HG03103 (cell line): ENCODE results near the gene SGO2.
A peak's percentile ranks its signal among the peaks of the same experiment; 100 is the strongest.

Experiments
- ATAC-seq: cut with Tn5 transposase; IDR thresholded peaks from one replicate; pipeline ENCODE4 v1.9.1; 2021; ENCODE audit warnings: low read depth; ENCODE audit not compliant: unreplicated experiment

SGO2 gene, protein sequence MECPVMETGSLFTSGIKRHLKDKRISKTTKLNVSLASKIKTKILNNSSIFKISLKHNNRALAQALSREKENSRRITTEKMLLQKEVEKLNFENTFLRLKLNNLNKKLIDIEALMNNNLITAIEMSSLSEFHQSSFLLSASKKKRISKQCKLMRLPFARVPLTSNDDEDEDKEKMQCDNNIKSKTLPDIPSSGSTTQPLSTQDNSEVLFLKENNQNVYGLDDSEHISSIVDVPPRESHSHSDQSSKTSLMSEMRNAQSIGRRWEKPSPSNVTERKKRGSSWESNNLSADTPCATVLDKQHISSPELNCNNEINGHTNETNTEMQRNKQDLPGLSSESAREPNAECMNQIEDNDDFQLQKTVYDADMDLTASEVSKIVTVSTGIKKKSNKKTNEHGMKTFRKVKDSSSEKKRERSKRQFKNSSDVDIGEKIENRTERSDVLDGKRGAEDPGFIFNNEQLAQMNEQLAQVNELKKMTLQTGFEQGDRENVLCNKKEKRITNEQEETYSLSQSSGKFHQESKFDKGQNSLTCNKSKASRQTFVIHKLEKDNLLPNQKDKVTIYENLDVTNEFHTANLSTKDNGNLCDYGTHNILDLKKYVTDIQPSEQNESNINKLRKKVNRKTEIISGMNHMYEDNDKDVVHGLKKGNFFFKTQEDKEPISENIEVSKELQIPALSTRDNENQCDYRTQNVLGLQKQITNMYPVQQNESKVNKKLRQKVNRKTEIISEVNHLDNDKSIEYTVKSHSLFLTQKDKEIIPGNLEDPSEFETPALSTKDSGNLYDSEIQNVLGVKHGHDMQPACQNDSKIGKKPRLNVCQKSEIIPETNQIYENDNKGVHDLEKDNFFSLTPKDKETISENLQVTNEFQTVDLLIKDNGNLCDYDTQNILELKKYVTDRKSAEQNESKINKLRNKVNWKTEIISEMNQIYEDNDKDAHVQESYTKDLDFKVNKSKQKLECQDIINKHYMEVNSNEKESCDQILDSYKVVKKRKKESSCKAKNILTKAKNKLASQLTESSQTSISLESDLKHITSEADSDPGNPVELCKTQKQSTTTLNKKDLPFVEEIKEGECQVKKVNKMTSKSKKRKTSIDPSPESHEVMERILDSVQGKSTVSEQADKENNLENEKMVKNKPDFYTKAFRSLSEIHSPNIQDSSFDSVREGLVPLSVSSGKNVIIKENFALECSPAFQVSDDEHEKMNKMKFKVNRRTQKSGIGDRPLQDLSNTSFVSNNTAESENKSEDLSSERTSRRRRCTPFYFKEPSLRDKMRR

DNA sequence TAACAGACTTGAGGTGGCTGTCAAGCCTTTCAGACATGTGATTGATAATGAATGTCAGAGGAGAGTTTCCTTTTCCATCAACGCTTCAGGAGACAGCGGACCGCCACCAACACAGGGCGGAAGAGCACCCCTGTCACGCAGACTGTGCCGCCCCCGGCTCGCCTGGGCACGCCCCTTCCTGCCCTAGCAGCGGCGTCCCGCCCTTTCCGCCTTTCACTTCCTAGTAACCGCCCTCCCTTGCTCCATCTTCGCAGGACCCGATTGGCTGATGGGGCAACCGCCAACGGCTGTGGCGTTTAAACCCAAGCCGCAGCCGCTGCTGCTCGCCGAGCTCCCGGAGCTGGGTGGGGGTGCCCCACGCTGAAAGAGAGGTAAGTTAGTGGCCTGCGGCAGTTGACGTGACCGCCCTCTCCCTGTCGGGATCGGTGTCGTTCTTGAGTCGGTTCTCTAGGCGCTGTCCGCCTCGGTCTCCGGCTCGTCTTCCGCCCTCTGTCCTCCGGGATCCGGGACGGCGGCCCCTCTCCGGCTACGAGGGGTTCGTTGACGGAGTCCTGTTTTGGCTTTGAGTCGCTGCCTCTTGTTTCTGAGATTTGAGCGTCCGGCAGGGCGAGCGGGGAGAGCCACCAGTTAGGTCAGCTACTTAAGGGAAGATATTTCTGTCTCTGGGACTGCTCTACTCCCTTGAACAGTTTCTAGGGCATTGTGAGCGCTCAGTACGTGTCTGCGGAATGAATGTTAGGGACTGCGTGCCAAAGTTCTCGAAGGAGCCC lies at the start of gene SGO2:
SGO2 (plus strand) TSS at position 326 of the 770 bp plus-strand sequence. CDS start 6,769 bp downstream, outside the sequence.
- ATAC-seq, result peak; percentile 100

- no peak for ATAC-seq
Observed at GRCh38 chr2:200476836-200477235, 49.2 kb upstream of the SGO2 start.

DNA sequence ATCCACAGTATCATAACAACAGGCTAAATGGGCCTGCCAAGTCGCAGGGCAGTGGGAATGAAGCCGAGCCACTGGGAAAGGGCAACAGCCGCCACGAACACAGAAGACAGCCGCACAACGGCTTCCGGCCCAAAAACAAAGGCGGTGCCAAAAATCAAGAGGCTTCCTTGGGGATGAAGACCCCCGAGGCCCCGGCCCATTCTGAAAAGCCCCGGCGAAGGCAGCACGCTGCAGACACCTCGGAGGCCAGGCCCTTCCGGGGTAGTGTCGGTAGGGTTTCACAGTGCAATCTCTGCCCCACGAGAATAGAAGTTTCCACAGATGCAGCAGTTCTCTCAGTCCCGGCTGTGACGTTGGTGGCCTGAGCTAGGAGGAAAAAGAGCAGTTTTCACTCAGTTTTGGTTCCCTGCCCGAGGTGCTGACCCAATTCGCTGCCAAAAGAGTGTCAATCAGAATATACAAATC lies 48.3 kb upstream of the SGO2 start:
- no peak for ATAC-seq

DNA sequence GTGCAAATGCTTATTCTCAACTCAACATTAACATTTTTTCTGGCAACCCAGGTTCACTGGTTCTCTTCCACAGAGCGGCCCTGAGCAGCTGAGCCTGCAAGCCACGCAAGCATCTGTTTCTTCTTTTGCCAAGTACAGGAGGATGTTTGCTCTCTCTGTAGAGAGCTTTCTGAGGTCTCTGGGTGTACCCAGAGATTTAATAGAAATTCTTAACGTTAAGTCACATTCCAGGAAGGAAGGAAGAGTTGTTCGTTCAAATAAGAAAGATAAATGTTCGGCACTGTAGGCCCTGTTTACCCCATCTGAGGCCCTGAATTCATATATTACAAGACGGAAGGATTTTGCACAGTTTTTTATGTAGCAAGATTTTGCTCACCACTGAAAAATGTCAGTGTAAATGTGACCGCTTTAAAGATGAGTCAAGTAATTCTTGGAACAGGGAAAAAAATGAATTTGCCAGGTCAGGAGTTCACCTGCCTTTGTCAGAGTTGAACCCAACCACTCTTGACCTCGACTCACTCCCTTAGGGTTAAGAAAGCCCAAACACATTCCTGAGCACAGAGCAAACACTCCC lies 46.2 kb upstream of the SGO2 start:
- no peak for ATAC-seq

- no peak for ATAC-seq
Observed at GRCh38 chr2:200482194-200482593, 43.8 kb upstream of the SGO2 start.

GRCh38 chr2:200483729-200484198 lies 42.2 kb upstream of the SGO2 start:
- peak; percentile 42 for ATAC-seq

- no peak for ATAC-seq
Observed at GRCh38 chr2:200484934-200485333, 41.1 kb upstream of the SGO2 start.

DNA sequence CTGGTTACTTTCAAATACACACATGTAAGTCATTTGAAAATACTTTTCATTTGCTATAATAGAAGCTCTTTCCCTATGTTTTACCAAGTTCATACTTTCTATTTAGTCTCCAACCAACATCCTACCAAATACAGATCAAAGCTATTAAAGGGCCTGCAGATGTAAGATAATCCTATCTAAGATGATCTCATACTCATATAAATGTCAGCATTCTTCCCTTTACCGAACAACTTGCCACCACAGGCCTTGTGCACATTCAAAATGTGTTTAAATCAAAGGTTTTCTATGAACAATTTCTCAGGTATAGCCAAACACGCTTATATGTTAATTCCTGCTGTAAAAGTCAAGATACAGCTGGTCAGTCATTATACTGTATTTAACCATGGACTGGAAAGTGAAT lies 39.5 kb upstream of the SGO2 start:
- ATAC-seq, result no peak

DNA sequence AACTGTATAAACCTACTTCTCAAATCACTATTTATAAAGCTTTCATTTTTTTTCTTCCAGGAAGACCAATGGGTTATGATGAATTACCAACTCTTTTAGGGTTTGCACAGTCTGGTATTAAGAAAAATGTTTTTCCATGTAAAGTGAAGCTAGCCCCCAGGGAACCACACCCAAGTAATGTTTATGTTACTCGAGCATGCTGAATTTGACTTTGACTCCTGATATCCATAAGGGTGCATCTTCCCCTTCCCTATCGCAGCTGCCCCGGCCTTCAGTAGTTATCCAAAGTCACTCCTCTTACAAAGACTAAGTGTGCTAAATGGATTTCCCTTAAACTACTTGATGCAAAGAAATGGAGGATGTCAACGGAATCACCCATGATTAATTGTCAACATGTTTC lies 37.8 kb upstream of the SGO2 start:
- ATAC-seq, result no peak

- ATAC-seq, result no peak
Observed at GRCh38 chr2:200490001-200490400, 36.0 kb upstream of the SGO2 start.

GRCh38 chr2:200492656-200493055 lies 33.4 kb upstream of the SGO2 start:
- no peak for ATAC-seq

DNA sequence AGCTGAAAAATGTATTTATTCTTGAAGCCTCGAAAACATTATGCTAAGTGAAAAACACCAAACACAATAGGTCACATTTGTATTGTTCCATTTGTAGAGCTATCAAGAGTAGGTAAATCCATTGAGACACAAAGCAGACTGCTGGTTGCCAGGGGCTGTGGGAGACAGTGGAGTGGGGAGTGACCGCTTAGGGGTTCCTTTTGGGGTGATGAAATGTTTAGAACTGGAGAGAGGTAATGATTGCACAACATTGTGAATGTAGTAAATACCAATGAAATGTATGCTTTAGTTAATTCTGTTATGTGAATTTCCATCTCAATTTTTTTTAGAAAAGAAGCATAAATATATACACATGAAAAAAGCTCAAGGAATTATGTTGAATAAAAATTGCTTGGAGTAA lies 32.0 kb upstream of the SGO2 start:
- no peak for ATAC-seq

DNA sequence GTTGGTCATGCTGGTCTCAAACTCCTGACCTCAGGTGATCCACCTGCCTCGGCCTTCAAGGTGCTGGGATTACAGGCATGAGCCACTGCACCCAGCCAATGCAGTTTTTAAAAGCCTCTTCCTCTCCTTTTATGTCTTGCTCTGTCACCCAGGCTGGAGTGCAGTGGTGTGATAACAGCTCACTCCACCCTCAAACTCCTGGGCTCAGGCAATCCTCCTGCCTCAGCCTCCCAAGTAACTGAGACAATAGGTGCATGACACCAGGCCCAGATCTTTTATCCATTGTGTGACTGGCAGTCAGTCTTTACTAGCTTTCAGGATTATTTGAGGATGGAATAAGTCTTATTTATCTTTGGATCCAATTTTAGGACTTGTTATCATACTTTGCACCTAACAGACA lies 29.3 kb upstream of the SGO2 start:
- ATAC-seq, result no peak

DNA sequence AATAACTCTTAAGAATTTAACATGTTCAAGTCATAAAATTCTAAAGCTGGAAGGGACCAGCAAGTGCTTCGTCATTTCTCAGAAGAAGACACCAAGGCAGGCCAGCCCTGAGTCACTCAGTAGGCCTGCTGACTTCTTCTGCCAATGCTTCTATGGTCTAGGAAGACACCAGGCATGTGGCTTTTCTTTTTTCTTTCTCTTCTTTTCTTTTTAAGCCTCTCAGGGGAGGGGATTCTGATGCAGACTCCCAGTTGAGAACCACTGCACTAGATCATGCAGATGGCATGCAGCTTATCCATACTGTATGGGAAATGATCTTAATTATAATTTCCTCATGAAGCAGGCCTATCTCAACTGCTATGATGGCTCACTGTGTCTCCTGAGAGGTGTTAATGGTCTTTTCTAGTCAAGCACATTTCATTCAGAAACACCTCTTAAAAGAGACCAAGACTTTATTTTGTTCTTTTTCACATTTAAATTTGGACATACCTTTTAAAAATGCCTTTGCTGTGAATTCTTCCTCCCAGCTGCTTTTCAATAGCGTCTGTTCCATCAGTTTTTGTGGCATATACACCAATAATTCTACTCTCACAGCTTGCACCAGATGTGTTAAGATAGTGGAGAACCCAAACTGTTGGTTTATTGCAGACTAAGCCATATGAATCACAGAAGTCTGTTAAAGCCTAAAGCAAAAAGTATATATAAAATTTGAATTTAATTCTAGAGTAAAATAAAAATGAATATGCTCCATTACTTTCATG lies 27.4 kb upstream of the SGO2 start:
- no peak for ATAC-seq

- ATAC-seq, result no peak
Observed at GRCh38 chr2:200502196-200502595, 23.8 kb upstream of the SGO2 start.

GRCh38 chr2:200506679-200507078 lies 19.3 kb upstream of the SGO2 start:
- no peak for ATAC-seq

- no peak for ATAC-seq
Observed at GRCh38 chr2:200507179-200507578, 18.8 kb upstream of the SGO2 start.

- ATAC-seq, result no peak
Observed at GRCh38 chr2:200509235-200509611, 16.8 kb upstream of the SGO2 start.
